Neural cell (in vitro differentiated cells): ENCODE measurements around the gene DUS1L. TPM values are rescaled to one million over a fixed set of nuclear protein-coding genes. Genes with fewer than 3 reads are reported as not detected.

Experiments
- H2AFZ ChIP-seq: fragments of 200-600, 300-800 bp; sonication (generic), shearing (Covaris generic); 2 replicates; pipeline ENCODE4 v1.6.0; 2014; ENCODE audit warnings: low read depth, mild to moderate bottlenecking, antibody characterized with exemption, low read length, moderate library complexity
- H3F3A ChIP-seq: fragments of 200-600 bp; shearing (Covaris generic); 2 replicates; pipeline ENCODE4 v1.6.1; 2016; ENCODE audit warnings: mild to moderate bottlenecking, moderate library complexity, mixed read lengths, antibody characterized with exemption, low read length; ENCODE audit not compliant: insufficient read depth, poor library complexity, severe bottlenecking
- H3K27ac ChIP-seq: fragments of 200-600, 300-800 bp; sonication (generic), shearing (Covaris generic); 2 replicates; pipeline ENCODE4 v1.5.1; 2014; ENCODE audit warnings: mild to moderate bottlenecking, low read length, moderate library complexity
- H3K27me3 ChIP-seq: fragments of 300-800, 200-600 bp; sonication (generic), shearing (Covaris generic); 2 replicates; pipeline ENCODE4 v1.6.0; 2014; ENCODE audit warnings: mild to moderate bottlenecking, low read depth, low read length, moderate library complexity; ENCODE audit not compliant: insufficient read depth
- H3K36me3 ChIP-seq: fragments of 300-800, 200-600 bp; sonication (generic), shearing (Covaris generic); 2 replicates; pipeline ENCODE4 v1.5.1; 2014; ENCODE audit warnings: mild to moderate bottlenecking, antibody characterized with exemption, low read length, moderate library complexity; ENCODE audit not compliant: insufficient read depth
- H3K4me2 ChIP-seq: fragments of 300-800, 200-600 bp; sonication (generic), shearing (Covaris generic); 2 replicates; pipeline ENCODE4 v1.6.0; 2014; ENCODE audit warnings: mild to moderate bottlenecking, low read length
- H3K4me3 ChIP-seq: fragments of 300-800, 200-600 bp; sonication (generic), shearing (Covaris generic); 2 replicates; pipeline ENCODE4 v1.5.1; 2014; ENCODE audit warnings: mild to moderate bottlenecking, low read length, moderate library complexity
- H3K79me2 ChIP-seq: fragments of 200-600 bp; shearing (Covaris generic); replicated peaks from 2 replicates; pipeline ENCODE4 v1.6.0; 2014; ENCODE audit warnings: mild to moderate bottlenecking, low read length, moderate library complexity; ENCODE audit not compliant: insufficient read depth
- H3K9ac ChIP-seq: fragments of 300-800, 200-600 bp; sonication (generic), shearing (Covaris generic); 2 replicates; pipeline ENCODE4 v1.6.1; 2016; ENCODE audit warnings: mild to moderate bottlenecking, low read length, mixed read lengths
- H3K9me2 ChIP-seq: fragments of 200-600 bp; shearing (Covaris generic); 2 replicates; pipeline ENCODE4 v1.6.1; 2016; ENCODE audit warnings: mild to moderate bottlenecking, low read length, mixed read lengths; ENCODE audit not compliant: insufficient read depth
- H3K9me3 ChIP-seq: fragments of 200-600, 300-800 bp; sonication (generic), shearing (Covaris generic); 2 replicates; pipeline ENCODE4 v1.6.1; 2016; ENCODE audit warnings: mild to moderate bottlenecking, mixed run types, low read length, moderate library complexity, mixed read lengths
- H4K20me1 ChIP-seq: fragments of 200-600 bp; shearing (Covaris generic); 2 replicates; pipeline ENCODE4 v1.6.1; 2016; ENCODE audit warnings: mild to moderate bottlenecking, mixed run types; ENCODE audit not compliant: insufficient read depth
- CTCF ChIP-seq: fragments of 450-650 bp; IDR thresholded peaks from 2 replicates; pipeline ENCODE4 v1.5.1; 2014; ENCODE audit warnings: antibody characterized with exemption, mild to moderate bottlenecking, moderate library complexity; ENCODE audit not compliant: poor library complexity, severe bottlenecking
- EP300 ChIP-seq: fragments of 450-650 bp; conservative IDR thresholded peaks from 2 replicates; pipeline ENCODE4 v1.6.1; 2014; ENCODE audit warnings: antibody characterized with exemption, mild to moderate bottlenecking, moderate library complexity; ENCODE audit not compliant: poor library complexity, severe bottlenecking
- EZH2 ChIP-seq: fragments of 200-600, 300-800 bp; shearing (Covaris generic), sonication (generic); IDR thresholded peaks from 2 replicates; pipeline ENCODE4 v1.6.1; 2014; ENCODE audit warnings: antibody characterized with exemption, low read length, borderline replicate concordance, mild to moderate bottlenecking; ENCODE audit not compliant: insufficient read depth, poor library complexity, severe bottlenecking
- MXI1 ChIP-seq: fragments of 450-650 bp; conservative IDR thresholded peaks from 2 replicates; pipeline ENCODE4 v1.6.1; 2014; ENCODE audit warnings: antibody characterized with exemption, mild to moderate bottlenecking; ENCODE audit not compliant: poor library complexity, severe bottlenecking
- POLR2AphosphoS5 ChIP-seq: IDR thresholded peaks from 2 replicates; pipeline ENCODE4 v1.6.1; 2012
- RAD21 ChIP-seq: fragments of 450-650 bp; conservative IDR thresholded peaks from 2 replicates; pipeline ENCODE4 v1.6.1; 2014; ENCODE audit warnings: antibody characterized with exemption, mild to moderate bottlenecking, moderate library complexity
- REST ChIP-seq: IDR thresholded peaks from 2 replicates; pipeline ENCODE4 v1.6.1; 2012; ENCODE audit warnings: borderline replicate concordance
- SMC3 ChIP-seq: fragments of 450-650 bp; conservative IDR thresholded peaks from 2 replicates; pipeline ENCODE4 v1.6.1; 2014; ENCODE audit warnings: antibody characterized with exemption, mild to moderate bottlenecking, moderate library complexity; ENCODE audit not compliant: poor library complexity
- TAF1 ChIP-seq: IDR thresholded peaks from 2 replicates; pipeline ENCODE4 v1.6.1; 2012; ENCODE audit warnings: low read depth
- polyA plus RNA-seq: library from polyadenylated mRNA; depleted of rRNA; stranded (reverse); fragments of >200 nt; gene quantifications from 2 replicates; pipeline ENCODE4 v1.2.3, GENCODE V29; 2014

The DUS1L gene
- polyA plus RNA-seq, 1 donor from 2014 or later, result 100 TPM

- Histone ChIP-seq H3K4me3 (no peak overlapping the region), H4K20me1 (no peaks in the 10 kb centered on the region), H3K79me2 (peaks cover 16% of the 10 kb centered on the region), H2AFZ (no peak overlapping the region), H3K36me3 (no peaks in the 10 kb centered on the region), H3K4me2 (no peak overlapping the region), H3K9me3 (no peaks in the 10 kb centered on the region), H3K9me2 (no peaks in the 10 kb centered on the region), H3K9ac (no peak overlapping the region), H3F3A (no peaks in the 10 kb centered on the region), H3K27me3 (no peaks in the 10 kb centered on the region), H3K27ac (no peak overlapping the region)
- TF ChIP-seq TAF1 (no peak), SMC3 (no peak), REST (no peak)
Measured at GRCh38 chr17:82100502-82101298, 35.1 kb upstream of the DUS1L start.

GRCh38 chr17:82098939-82099763 is 33.5 kb upstream of the DUS1L start:
- Histone ChIP-seq H3K9me2 (no peaks in the 10 kb centered on the region), H3K4me2 (peak overlapping the region; percentile 14), H4K20me1 (no peaks in the 10 kb centered on the region), H3F3A (no peaks in the 10 kb centered on the region), H3K9me3 (no peaks in the 10 kb centered on the region), H3K27me3 (no peaks in the 10 kb centered on the region), H3K79me2 (peaks cover 24% of the 10 kb centered on the region), H3K9ac (peak overlapping the region; percentile 65), H3K4me3 (peak overlapping the region; percentile 79), H2AFZ (peak overlapping the region; percentile 27), H3K36me3 (no peaks in the 10 kb centered on the region), H3K27ac (peak overlapping the region; percentile 55)
- no peak for TF ChIP-seq REST
- TF ChIP-seq EZH2, result no peak
- TF ChIP-seq CTCF, result no peak
- TF ChIP-seq EP300, result no peak
- no peak for TF ChIP-seq TAF1
- no peak for TF ChIP-seq SMC3
- no peak for TF ChIP-seq MXI1
- no peak for TF ChIP-seq RAD21
- TF ChIP-seq POLR2AphosphoS5, result no peak
